ENCODE data around the gene ATP8A1.

The ATP8A1 gene

DNA sequence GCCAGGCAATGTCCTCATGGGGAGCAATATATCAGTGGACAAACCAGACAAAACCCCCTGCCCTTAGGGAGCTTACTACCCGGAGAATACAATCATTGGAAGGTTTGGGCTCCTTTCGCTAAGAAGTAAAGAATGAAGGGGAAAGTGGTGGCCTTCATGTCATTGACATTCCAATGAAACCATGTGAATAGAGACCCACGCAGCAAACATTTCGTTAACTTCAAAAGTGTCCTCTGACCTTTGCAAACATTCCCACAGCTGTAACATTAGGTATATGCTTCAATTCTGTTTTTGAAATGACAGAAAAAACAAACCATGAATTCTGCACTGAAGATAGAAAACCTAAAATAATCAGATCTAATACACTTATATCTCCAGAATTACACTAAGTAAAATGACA is 7.0 kb downstream of the ATP8A1 start:
- DNase-seq (ENCODE audit: low spot score), result no peak

DNA sequence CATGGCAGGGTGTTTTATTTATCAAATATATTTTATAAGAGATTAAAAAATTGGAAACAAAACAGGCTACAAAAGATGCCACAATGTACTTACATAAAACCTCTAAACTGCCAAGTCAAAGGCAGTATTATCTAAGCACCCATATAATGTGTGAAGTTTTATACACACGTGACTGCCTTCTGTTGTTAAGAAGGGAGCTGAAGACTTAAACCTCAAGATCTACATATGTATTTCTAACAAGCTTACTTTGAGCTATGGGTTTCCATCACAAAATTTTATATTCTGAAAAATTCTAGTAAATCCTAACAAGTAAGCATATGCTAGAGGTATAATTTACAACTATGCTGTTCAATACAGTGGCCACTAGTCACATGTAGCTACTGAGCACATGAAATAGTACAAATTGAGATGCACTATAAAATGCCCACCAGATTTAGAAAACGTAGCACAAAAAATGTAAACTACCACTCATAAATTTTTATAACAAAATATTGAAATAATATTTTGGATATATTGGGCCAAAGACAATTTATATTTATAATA is 9.8 kb downstream of the ATP8A1 start:
- no peak for DNase-seq (ENCODE audit: low spot score)

DNA sequence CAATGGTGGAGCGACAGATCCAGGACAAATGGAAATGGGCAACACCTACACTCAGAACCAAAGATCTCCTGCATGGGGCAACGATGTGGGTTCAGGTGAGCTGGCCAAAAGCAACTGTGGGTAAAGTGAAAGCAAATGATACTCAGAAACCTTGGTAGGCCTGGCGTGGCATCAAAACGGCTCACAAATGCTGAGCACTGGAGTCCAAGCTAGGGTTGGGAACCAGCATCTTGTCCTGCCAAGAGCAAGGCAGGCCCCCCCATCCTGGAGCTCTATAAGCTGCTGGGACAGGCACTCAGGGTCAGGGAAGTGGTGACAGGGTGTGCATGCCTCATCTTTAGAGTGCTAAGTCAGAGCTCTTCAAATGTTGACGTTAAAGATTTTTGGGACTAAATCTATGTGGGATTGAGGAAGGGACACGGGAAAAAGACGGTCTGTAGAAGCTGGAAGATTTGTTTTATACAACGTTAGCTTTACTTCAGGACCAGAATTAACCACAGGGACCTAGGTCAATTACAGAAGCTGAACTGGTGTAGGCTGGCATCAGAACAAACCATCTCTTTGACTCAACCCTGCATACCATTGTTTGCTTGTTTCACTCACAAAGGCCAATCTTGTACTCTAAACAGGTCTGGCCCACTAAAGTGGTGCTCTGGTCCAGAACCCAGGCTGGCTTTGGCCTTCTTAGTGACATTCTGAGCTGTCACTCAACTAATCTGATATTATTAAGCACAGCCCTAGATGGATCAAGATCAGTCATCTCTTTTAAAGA is 10.7 kb downstream of the ATP8A1 start:
- no peak for DNase-seq (ENCODE audit: low spot score)

DNA sequence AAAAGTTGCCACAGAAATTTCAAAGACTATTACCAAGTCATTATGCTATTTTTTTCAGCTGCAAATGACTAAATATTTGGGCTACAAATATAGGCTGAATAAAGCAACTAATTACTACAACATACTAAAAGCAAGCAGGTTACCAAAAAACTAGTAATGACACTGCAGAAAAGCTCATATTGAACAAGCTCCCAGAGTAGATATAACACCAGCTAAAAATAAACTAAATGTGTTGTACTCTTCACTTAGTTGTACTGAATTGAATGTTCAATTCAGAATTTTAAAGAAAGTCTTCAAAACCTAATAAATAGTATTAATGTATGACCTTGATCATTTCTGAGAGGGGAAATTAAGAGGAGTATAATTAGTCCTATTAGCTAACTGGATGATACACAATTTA is 12.0 kb downstream of the ATP8A1 start:
- DNase-seq (ENCODE audit: low spot score), result no peak

DNA sequence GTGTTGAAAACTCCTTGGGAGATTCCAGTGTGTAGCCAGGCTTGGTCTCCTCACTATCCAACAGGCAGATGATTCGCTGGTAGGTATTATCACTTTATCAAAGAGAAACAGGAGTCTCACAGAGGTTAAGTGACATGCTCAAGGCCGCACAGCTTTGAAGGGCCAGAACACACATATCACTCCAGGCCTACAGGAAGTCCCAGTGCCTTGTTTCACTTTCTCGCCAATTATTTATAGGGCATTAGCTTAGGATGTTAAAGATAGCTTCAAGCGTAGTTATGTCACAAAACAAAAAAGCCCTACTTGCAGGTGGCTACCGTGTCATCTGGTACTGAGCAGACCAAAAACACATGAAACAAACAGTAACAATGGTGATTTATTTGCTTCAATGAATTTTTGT is 13.2 kb downstream of the ATP8A1 start:
- DNase-seq (ENCODE audit: low spot score), result no peak

DNA sequence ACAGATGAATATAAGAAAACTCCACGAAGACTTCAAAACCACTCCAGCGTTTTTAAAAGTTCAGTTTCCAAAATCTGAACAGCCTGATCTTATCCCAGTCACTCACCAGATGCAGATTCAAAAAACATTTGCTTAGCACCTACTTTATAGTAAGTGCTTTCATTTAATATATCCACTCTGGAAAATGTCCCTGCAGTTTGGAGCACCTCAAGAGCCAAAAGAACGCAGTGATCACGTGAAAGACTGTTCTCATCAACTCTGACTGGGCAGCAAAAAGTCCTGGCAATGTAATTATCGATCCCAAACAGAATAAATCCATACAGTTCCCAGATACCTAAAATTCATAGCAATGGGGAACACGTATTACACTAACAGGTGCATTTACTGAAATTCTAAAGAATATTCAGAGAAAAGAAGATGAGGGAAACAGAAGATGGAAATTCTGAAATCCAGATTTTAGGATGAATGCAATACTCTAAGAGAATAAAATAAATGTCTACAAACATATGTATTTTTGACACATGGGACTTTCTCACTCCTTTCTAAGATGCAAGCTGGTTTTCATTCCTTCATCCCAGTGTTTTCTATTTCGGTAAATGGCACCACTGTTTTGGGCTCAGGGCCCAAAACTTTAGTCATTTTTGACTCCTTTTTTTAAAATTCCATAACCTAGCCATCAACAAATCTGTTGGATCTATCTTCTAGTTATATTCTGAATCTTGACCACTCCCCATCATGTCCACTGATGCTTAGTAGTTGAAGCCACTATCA is 13.9 kb downstream of the ATP8A1 start:
- no peak for DNase-seq (ENCODE audit: low spot score)

DNA sequence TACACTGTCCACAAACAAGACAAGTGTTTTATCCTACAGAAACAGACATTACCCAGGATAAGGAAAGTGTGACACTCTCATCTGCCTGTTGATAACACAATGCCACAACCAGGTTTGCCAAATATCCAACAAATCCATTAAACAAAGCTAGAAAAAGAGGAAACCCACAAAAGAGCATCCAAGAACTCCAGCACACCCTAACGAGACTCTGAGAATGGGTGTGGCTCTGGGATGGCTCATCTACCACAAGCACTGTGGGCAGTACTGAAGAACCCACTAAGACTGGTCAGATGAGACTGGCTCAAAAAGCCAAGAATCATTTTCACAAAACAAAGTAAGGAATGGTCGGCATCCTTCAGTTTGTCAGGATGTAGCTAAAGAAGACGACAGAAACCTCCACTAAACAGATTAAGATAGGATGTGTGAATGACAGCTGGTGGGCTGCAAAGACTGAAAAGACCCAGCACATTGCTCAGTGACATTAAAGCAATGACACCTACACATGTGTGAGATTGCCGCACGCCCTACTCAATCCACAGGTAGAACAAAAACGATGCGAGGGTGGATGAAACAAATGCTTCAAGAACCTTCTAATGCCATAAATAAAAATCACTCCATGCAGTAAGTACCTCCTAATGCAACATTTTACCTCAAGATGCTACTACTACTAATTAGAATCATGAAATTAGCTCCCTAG is 14.7 kb downstream of the ATP8A1 start:
- DNase-seq (ENCODE audit: low spot score), result no peak

DNA sequence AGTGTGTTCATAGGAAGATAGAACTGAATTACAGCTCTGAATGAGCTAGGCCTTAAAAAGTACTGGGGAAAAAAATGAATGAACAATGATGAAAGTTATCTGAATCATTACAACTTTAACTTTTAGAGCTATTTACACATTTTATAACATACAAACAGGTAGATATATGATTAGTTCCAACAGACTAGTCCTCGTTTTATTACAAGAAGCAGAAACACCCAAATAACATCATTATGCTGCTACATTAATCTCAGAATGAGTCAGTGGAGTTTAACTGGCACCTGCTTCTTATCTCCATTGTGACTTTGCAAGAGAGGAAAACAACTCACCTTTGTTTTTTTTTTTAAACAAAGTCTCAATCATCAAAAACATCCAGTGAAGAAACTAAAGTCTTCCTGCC is 15.2 kb downstream of the ATP8A1 start:
- DNase-seq (ENCODE audit: low spot score), result no peak

DNA sequence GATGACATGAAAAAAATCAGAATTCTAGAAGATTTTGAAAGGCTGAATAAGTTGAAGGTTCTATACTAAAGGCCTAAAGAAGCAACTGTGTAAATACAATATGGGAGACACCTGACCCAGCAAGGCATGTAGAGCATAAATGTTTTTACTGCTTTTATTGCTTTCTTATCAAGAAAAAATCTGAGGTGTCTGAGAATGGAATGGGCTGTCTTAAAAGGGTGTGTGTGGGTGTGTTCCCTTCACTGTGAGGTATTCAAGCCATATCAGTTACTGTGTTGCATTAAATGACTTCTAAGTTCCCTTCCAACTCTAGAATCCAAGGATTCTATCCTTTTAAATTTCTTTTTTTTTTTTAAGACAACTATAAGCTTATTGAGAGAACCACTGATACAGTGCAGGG is 15.7 kb downstream of the ATP8A1 start:
- DNase-seq (ENCODE audit: low spot score), result no peak

DNA sequence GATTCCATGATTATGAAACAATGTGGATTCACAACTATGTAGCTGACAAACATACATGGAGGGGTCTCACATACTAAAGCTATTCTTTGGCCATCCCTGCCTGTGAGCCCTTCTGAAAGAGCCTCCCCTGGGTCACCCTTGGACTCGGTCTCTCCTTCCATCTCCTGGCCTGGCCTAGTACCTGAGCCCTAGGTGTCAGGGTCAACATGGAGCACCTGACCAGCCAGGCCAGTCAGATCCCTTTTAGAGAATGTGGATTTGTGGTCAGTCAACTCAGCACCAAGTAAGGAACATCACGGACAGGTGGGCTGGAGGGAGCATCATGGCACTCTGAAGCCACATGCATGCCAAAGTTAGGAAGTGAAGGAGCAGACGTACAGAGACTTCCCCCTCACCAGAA is 16.3 kb downstream of the ATP8A1 start:
- no peak for DNase-seq (ENCODE audit: low spot score)

DNA sequence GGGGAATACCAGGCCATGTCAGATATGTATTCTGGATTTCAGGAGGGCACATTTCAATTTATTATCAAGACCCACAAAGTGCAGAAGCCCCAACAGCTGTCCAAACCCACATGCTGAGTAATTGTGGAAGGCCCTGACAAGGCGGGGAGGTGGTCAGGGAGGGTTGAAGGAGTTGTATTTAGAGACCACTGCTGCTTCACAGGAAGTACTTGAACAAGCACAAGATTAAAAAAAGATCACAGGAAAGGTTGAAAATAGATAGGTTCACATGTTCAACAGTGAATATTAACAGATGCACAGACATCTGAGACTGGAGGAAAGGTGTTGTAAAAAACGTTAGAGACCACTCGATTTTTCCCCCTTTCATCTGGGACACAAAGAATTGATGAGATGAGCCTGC is 17.9 kb downstream of the ATP8A1 start:
- DNase-seq (ENCODE audit: low spot score), result no peak

DNA sequence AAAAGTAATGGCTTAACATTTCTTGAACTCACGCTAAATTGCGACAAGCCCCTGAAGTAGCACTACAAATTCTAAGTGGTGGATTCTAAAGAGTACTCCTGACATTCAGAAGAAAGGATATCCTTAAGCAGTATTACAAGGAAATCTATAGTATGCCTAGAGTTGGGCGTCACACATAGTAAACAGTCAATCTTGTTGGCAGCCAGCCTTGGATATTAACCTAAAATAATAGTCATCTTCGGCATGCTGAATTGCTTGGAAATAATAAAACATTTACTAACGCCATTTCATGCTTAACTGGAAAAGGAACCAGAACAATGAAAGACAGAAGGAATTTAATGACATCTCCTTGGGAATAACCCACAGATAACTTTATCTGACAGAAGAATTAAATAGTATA is 18.6 kb downstream of the ATP8A1 start:
- DNase-seq (ENCODE audit: low spot score), result no peak

DNA sequence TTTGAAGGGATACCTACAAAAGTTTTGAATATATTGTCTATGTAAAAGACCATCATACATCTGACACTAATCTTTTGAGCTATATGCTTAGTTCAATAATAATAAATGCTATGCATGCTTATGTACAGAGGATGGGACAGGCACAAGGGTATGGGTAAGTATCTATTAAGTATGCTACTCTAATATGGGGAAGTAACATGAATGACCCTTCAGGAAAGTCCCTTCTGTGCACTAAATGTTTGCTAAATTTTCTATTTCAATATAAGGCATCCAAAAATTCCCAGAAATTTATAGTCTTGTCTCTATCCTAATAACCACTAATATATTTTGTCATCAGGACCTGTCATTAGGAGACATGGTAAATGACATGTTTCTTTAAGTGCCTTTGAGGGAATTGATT is 19.0 kb downstream of the ATP8A1 start:
- no peak for DNase-seq (ENCODE audit: low spot score)

DNA sequence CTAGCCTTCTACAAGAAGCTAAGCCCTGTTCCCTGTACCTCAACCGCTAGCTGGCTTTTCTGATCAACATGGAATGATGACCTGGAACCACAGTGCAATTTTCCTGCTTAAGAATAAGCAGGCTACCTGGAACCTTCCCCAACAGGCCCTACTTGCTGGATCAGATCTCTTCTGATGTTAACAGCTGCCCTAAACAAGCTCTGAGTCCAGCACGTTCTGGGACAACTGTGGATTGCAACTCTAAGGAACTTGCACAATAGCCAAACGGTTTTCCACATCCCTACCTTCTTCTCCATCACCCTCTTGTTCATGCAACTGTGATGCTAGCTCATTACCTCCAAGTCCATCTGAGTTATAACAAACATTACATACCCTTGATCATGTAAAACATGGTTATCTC is 19.8 kb downstream of the ATP8A1 start:
- no peak for DNase-seq (ENCODE audit: low spot score)

DNA sequence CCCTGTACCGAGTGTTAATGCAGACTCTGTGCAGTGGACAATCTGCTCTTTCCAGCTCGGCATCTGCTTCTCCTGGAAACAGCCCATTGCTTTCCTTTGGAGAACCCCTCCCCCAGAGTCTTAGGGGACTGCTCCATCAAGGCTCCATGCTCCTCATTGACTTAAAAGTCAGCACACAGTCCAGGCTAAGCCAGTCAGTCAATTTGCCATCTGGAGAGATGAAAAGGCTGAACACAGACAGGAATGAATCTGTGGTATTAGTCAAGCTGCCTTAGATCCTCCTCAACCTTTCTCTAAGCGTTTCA is 20.3 kb downstream of the ATP8A1 start:
- DNase-seq (ENCODE audit: low spot score), result no peak

DNA sequence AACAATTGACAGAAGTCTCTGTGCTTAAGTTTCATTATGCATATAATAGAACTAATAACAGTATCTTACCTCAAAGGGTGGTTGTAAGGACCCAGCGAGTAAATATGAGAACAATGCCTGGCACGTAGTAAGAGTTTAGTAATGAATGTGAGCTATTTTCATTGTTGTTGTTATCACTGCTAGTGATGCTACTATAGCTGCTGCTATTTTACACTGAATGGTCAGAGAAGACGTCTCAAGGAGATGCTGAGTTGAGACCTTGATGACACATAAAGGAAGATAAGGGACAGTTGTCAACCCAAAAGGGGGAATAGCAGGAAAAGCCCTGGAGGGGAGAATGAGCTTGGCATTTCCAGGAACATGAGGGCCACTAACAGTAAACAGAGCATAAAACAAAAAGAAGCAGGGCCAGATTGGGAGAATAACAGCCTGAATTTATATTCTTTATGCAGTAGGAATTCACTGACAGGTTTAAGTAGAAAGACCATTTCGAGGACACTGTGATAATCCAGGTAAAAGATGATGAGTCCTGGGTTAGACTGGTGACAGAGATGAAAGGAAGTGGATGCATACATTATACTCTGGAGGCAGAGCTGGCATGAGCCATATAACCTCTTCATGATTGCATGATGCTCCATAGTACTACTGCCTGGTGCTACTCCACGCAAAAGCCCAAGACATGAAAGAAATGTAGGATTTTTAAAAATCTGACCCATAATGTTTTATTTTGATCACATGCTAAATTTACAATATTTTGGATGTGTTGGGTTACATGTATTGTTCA is 23.1 kb downstream of the ATP8A1 start:
- no peak for DNase-seq (ENCODE audit: low spot score)

DNA sequence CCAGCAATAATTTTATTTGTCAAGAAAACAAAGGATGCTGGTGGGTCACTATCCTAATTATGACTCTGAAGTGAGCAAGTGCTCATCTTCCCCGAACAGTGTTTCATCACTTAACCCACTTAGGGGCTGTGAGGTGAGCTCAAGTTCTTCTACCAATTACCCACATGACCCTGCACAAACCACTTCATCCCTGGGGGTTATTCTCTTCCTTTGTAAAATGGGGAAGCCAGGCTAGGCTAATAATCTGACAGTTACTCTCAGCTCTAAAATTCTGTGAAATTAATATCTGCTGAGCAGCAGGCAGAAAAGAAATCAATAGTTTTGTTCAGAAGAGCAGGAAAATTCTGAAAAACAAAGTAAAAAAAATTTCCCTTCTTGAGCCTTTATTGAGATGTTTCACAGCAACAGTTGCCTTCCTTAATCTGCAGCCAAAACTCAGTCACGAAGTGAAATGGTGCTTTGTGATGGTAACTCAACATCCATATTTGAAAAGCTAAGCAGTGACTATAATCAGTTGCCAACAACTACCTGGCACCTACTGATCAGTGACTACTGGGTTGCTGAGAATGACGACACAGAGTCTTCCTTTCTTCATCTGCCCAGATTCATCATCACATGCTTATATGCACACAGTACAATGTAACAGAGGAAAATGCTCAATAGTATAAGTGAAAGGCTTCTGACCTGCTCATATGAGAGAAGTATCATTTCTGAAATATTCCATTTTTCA is 24.1 kb downstream of the ATP8A1 start:
- no peak for DNase-seq (ENCODE audit: low spot score)

DNA sequence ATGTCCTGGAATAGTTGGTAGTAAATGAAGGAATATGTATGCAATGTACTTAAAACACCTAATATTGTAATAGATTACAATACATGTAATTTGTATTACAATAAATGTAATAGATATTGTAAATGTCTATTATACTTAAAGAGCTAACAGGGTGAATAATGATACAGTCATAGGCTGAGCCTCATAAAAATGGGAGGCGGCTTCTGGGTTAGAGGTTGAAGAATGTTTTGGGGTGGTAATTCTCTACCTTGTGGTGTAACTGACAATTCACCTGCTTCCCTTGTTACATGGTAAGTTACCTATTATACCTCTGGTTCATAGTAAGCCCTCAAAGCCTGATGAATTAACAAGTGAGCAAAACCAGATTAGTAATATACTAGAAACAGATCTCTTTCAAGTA is 26.0 kb downstream of the ATP8A1 start:
- no peak for DNase-seq (ENCODE audit: low spot score)

DNA sequence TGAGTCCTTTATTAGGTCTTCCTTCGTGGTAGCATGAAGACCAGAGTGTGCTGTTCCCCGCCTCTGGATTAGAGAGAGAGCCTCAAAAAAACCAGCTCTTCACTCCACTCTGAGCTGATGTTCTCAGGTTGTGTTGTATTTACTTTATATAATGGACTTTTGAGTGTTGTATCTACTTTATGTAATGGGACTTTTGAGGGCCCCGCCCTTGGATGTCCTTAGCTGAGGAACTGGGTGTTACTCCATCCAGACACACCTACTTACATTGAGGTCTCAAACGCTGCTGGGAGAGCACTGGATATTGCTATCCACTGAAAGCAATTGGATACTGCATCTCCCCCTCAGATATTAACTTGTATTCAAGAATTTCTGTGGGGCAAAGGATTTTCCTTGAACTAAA is 28.2 kb downstream of the ATP8A1 start:
- DNase-seq (ENCODE audit: low spot score), result no peak

DNA sequence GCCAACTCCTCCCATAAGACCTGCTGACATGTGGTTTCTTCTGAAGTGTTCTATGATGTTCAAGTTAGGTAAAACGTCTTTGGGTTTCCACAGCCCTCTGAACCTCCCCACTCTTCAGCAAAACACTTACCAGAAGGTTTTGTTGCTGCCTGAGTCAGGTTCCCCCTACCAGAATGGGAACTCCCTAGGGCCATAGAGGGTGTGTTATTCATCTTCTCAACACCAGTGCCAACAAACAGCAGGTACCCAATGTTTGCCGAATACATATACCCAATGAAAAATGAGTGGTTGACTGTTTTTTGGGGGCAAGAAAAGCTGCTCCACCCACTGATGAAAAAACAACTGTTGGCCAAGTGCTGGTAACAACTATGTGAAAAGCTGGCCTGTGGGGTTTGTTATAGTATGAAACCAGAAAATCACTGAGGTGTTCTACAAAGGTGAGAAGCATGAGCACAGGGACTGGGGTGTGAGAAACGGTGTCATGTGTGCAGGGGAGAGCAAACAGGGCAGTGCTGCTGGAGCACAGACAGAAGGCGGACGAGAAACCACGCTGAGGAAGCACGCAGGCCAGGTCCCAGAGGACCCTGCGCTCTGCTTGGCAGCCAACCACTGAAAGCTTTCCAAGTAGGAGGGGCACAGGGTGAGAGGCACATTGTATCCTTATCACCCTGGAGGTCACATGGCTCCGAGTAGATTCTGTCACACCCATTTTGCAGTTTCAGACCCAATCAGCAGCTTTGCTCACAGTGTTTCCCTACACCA is 28.8 kb downstream of the ATP8A1 start:
- DNase-seq (ENCODE audit: low spot score), result no peak

DNA sequence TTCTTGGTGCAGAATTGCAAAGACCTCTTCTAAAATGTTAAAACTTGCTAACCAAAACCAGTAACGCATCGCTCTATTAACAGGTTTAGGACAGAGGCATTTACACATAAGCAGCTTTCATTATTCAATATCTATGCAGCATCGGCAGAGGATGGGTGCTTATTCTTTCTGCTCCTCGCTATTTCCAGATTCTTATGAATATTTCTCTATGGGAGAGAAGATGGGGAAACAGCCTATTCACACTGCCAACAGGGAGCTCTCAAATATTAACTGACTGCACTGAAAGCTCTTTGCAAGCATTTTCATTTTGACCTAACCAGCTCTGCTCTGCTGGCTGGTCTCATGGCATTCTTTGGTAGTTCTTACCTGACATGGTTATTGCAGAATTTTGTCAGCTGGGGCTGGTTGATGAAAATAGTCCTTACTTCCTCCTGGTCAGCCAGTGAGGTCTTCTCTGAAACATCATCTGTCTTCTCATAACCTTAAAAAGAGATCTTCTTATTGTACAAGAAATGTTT is 30.2 kb downstream of the ATP8A1 start:
- DNase-seq (ENCODE audit: low spot score), result no peak
